ENCODE results near the gene AIPL1.
A peak's percentile ranks its signal among the peaks of the same experiment; 100 is the strongest.

The AIPL1 gene

DNA sequence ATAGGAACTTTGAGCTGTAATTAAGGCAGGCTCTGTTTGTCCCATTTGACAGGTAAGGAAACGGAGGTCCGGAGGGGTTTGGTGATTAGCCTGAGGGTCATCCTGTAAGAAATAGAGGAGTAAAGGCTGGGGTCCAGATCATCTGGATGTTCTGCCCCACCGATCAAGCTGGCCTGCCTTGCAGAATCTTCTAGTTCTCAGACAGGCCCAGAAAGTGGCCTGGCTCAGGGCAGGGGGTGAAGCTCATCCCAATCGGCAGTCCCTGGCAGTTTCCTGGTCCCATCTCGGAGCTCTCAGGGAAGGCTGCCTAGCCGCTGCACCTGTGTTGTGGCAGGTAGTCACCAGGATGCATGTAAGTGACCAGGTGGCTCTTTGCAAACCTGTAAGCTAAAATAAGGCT lies 13.6 kb upstream of the AIPL1 start:
- DNase-seq = no peak

- DNase-seq = no peak
Measured at GRCh38 chr17:6446516-6447100, 11.7 kb upstream of the AIPL1 start.

GRCh38 chr17:6444571-6445335 lies 9.8 kb upstream of the AIPL1 start:
- DNase-seq = no peak

DNA sequence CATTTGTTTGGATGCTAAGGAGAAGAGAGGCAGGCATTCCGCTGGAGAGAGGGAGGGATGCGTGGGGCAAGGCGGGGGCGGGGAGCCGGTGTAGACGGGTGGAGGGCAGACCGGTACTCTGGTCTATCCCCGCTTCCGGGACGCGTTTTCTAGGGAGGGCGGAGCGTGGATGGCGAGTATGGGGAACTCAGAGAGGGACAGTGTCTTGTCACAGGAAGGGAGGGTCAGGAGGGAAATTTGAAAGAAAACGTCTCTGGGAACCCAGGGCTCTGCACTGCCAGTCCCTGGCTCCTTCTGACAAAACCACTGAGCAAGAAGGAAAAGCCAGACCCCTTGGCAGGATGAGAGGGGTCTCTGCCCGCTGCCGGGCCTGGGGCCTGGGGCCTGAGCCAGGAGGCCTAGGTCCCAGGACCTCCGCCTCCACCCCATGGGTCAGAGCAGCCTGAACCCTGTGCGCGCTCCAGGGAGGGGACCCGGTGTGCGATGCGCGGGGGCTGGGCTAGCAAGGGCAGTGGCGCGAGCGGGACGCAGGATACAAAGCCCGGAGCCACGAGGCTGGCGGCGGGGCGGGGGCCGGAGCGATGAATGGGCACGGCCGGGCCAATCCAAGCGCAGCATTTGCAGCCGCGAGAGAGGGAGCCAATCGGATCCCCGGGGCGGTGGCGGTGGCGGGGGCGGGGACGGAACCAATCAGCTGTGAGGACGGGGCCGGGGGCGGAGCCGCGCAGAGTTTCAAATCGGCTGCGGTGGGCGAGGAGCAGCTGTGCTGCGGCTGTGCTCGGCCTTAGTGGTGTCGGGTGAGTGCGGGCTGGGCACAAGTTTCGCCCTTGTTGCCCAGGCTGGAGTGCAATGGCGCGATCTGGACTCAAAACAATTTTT lies 9.0 kb upstream of the AIPL1 start, which contains the start of gene PIMREG:
Gene PIMREG (plus strand): TSS at position 764 of the 879 bp plus-strand sequence. CDS start 656 bp downstream, outside the sequence.
- peak; percentile 96 for DNase-seq

GRCh38 chr17:6442775-6443174 lies 7.9 kb upstream of the AIPL1 start:
- no peak for DNase-seq

DNA sequence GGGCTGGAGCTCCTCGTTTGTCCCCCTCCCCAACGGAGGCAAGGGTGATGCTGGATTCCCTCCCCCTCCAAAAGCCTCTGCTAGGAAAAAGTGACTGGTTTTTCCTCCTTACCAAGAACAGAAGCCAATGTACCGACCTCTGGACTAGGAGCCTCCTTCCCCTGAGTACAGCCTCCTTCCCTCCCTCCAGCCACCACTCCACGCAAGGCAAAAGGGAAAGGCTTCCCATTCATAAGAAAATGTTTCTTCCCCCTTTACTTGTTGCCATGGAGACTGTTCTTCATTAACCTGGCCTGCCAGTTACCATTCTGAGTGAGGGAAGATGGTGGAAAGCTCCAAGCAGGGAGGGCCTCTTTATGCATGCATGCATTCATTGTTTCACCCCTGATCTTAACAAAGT lies 5.0 kb upstream of the AIPL1 start:
- DNase-seq = no peak

DNA sequence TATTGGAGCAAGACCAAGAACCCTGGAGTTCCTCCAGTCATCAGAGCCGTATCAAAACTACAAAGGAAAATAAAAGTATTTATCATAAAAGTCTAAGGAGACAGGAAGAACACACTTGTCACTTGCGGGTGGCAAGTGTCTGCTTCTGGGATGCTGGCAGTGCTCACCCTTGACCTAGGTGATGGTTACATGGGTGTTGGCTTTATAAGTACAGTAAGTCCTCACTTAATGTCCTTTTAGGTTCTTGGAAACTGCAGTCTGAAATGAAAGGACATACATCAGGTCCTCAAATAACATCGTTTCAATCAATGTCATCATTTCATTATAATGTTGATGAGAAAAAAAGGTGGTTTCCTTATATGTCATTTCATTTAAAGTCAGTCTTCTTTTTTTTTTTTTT lies 3.0 kb upstream of the AIPL1 start:
- DNase-seq = no peak

DNA sequence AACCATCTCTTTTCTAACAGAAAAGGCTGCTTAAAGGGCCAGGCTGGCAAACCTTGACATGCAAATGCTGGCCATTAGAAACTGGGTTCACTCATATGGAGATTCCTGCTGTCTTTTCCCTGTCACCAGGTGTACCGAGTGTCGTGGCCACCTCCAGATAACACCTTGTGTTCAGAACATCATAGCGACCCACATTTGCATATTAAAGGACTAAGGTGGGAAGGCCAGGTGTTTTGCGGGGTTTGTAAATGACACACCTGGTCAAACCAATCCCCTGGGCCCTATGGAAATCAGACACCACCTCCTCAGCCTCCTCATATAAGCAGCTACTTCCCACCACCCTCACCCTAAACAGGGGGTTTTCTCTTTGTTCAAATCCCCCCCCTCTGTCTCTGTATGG lies 2.5 kb upstream of the AIPL1 start:
- no peak for DNase-seq

GRCh38 chr17:6435968-6436367 lies 1.0 kb upstream of the AIPL1 start:
- DNase-seq = peak; percentile 76

GRCh38 chr17:6430769-6431168 lies 4.2 kb downstream of the AIPL1 start:
- DNase-seq = no peak

- no peak for DNase-seq
Measured at GRCh38 chr17:6429266-6429665, 5.7 kb downstream of the AIPL1 start.

GRCh38 chr17:6428207-6428965 lies 6.5 kb downstream of the AIPL1 start:
- no peak for DNase-seq

DNA sequence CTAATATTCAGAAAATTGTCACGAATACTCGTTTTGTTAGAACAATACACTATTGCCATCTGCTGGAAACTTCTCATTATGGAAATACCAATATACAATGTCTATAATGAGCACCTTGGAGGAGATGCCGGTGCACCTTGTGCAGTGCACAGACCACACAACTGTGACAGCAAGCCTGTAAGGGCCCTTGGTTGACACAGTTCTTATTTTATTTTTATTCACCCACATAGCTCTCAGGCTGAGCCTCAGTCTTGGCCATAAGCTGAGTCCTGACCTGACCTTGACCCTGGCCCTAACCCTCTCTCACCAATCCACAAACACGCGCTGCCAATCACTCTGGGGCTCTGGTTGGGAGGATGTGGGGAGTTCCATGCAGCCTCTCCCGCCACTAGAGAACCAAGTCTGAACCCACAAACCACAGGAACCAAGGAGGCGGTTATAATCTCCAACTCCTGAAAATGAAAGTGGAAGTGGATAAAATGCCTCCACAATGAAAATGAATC lies 7.6 kb downstream of the AIPL1 start:
- peak; percentile 70 for DNase-seq

- DNase-seq = no peak
Measured at GRCh38 chr17:6426356-6427101, 8.4 kb downstream of the AIPL1 start.

DNA sequence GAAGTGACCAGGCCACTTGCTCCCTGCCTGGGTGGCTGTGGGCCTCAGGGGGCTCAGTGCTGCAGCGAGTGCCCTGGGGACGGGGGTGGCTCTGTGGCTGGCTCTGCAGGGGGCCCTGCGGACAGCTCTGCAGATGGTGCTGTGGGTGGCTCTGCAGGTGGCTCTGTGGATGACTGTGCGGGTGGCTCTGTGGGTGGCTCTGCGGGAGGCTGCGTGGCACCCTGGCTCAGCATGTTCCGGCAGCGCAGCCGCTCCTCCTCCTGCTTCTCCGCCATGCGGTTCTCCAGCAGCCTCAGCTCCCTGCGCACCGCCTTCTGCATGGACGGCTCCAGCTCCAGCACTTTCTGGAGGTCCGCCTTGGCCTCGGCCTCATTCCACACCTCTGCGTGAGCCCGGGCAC lies 9.5 kb downstream of the AIPL1 start:
- no peak for DNase-seq

- no peak for DNase-seq
Measured at GRCh38 chr17:6423931-6424330, 11.0 kb downstream of the AIPL1 start.

DNA sequence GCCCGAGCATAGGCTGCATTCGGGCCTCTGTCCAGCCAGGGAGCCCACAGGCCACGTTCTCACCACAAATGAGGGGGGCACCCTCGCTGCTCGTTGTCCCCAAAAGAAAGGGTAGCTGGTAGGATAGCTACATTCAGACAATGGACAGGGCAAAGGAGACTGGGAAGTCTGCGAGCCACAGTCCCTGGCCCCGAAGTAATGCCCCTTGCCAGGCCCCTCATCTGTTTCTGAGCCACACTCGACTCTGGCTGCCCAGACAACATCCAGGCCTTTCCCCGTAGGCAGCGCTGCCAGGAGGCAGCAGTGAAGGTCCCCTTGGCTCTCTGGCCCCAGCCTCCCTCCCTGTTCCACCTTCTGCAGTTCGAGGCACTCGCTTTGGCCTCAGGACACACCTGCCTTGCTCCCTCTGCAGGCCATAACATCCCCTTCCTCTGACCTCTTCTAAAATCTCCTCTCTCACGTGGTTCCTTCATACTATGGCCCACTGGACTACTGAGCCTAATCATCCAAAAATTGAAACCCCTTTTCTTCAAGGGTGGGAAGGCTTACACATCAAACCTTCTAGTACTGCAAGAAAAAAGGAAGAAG lies 12.2 kb downstream of the AIPL1 start:
- no peak for DNase-seq

GRCh38 chr17:6421700-6422604 lies 13.0 kb downstream of the AIPL1 start:
- DNase-seq = peak; percentile 90

GRCh38 chr17:6420173-6420641 lies 14.7 kb downstream of the AIPL1 start:
- DNase-seq = no peak

GRCh38 chr17:6415616-6416015 lies 19.3 kb downstream of the AIPL1 start:
- no peak for DNase-seq
